Left forelimb (tissue), 1 donor: ENCODE data around the gene WDFY3.

Experiments
- DNase-seq: peaks from one replicate; pipeline ENCODE4 v3.0.0-alpha.2; 2018; ENCODE audit warnings: low spot score

Gene WDFY3, protein sequence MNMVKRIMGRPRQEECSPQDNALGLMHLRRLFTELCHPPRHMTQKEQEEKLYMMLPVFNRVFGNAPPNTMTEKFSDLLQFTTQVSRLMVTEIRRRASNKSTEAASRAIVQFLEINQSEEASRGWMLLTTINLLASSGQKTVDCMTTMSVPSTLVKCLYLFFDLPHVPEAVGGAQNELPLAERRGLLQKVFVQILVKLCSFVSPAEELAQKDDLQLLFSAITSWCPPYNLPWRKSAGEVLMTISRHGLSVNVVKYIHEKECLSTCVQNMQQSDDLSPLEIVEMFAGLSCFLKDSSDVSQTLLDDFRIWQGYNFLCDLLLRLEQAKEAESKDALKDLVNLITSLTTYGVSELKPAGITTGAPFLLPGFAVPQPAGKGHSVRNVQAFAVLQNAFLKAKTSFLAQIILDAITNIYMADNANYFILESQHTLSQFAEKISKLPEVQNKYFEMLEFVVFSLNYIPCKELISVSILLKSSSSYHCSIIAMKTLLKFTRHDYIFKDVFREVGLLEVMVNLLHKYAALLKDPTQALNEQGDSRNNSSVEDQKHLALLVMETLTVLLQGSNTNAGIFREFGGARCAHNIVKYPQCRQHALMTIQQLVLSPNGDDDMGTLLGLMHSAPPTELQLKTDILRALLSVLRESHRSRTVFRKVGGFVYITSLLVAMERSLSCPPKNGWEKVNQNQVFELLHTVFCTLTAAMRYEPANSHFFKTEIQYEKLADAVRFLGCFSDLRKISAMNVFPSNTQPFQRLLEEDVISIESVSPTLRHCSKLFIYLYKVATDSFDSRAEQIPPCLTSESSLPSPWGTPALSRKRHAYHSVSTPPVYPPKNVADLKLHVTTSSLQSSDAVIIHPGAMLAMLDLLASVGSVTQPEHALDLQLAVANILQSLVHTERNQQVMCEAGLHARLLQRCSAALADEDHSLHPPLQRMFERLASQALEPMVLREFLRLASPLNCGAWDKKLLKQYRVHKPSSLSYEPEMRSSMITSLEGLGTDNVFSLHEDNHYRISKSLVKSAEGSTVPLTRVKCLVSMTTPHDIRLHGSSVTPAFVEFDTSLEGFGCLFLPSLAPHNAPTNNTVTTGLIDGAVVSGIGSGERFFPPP (N-terminal part only)

DNA sequence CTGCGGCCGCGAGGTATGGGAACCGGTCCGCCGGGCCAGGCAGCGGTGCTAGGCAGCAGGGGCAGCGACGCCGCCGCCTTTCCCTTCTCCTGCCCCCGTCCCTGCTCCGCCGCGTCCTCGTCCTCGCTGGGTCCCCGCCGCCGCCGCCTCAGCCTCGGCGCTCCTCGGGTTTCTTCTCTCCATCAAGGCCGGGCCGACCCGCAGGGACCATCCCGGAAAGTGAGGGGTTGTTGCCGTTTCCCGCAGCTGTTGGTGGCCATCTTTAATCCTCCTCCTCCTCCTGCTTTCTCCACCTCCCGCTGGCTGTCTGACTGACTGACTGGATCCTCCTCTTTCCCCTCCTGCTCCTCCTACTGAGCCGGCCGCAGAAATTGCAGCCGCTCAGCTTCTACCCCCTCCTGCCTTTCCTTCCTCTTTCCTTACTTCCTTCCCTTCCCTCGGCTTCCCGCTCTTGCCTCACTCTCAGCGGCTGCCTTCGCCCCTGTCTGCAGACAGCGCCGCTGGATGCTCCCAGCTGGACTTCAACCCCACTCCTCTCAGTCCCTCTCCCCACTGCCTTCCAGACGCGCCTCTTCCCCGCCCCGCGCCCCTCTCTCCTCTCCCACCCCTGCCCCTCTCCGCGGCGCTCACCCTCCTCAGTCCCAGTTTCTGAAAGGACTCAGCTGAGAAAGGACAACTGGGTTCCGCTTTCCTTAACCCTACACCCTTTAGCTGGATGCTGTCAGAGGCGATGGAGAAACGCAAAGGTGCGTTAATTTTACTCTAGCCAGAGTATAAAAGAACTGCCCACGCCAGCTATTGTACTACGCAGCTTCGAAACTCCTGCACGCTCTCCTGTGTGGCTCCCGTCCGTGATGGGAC, at the start of gene WDFY3:
Gene WDFY3, minus strand, starts transcription at position 309 of the 861 bp plus-strand sequence. CDS start 106,099 bp downstream, outside the sequence.
- peak; percentile 91 for DNase-seq

DNA sequence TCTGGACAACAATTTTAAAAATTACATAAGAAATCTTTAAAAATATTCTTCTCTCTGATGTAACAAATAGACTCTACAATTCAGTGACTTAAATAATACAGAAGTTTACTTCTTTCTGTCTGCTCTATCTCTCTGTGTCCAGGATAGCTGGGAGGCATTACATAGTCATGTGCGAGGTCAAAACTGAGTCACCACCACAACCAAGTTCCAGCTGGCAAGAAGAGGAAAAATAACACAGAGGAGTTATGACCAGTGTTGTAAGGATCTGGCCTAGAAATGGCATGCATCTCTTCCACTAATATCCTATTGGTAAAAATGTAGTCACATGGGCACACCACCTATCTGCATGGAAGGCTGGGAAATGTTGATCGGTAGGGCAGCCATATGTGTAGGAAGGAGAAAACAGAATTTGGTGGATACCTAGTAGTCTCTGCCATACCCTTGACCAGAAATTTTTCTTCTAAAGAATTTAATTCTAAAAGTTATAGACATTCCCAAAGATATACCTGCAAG, 39.4 kb upstream of the WDFY3 start:
- no peak for DNase-seq

DNA sequence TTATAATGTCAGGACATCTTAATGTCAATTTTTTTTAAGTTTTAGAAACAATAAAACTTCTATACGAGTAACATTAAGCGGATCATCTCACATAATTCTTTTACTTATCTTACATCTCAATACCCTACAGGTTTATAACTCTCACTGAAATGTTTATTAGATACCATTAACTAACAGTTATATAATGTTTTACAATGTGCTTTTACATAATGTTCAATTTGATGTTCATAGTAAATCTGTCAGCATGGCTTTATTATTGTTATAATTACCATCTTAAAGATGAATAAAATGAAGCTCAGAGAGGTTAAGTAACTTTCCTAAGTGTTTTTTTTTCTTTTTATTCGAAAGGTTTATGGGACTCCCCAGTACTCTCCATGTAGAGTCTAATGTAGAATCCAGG, 33.9 kb upstream of the WDFY3 start:
- no peak for DNase-seq

DNA sequence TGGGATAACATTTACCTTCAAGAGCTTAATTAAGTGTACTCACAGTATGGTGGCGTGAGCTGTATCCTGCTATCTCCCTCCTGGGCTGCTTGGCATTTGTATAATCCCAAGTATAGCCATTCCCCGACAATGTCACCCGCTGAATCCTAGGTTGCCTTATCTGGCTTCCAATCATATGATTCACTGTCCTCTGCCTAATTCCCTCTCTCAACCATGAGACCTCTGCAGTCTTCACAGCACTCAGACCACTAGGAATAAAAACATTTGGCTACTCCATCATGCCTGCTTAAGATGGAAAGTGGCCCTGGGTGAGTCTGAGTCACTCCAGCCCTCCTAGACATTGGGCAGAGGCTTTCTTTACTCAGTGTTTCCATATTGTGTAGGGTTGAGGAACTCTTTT, 28.9 kb upstream of the WDFY3 start:
- DNase-seq = no peak

DNA sequence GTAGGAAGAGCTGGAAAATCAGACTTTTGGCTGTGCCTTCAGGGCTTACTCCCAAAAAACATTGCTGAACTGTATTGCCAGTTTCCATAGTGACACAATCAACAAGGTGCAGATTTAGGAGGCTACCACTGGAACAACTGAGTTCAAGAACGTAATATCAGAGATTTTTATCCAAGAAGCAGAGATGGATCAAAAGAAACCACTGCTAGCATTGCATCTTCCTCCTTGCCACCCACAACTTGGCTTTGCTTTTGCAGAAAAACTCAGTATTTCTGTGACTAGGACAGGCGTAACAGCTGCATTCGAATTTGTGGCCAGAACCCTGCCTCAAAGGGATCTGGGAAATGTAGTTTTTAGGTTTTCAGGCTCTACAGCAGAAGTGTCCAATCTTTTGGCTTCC, 27.8 kb upstream of the WDFY3 start:
- DNase-seq = peak; percentile 69

DNA sequence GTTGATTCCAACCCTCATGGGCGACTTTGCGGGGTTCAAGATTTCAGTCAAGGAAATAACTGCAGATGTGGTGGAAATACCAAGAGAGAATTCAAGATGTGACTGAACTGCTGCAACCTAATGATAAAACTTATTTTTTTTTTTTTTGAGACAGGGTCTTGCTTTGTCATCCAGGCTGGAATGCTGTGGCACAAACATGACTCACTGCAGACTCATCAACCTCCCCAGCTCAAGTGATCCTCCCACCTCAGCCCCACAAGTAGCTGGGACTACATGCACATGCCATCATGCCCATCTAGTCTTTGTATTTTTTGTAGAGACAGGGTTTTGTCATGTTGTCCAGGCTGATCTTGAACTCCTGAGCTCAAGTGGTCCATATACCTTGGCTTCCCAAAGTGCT, 19.5 kb upstream of the WDFY3 start:
- no peak for DNase-seq

DNA sequence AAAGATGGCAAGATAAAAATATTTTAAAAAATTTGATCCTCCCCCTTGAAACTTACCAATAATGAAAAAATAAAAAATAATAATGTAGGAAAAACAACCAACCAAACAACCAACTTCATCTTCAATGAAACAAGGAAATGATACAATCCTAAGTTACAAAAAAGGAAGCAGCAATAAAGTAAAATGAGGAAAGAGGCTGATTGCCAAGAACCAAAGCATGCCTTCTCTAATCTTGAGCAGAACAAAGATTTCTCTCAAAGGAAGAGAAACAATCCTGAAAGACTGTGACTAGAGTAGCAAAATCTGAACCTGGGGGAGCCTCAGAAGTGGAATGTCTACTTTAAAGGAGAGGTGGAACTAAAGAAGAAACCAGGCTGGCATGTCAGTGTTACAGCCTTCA, 10.9 kb upstream of the WDFY3 start:
- no peak for DNase-seq

DNA sequence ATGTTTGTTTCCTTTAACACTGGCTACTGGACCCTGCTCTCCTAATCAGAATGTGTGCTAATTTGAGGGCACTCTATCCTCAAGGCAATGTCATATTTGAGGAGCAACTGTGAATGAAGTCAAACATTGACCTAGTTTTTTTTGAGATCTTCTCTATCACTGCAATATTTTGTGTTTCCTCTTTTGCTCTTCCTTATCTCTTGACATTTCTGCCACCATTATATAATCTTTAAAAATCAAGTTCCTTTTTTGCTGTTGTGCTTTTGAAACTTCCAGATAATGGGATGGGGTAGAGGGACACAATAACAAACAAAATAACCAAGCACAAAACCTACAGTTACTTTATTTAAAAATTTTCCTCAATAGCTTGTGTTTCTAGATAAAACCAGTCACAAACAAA, 7.4 kb upstream of the WDFY3 start:
- DNase-seq = no peak

DNA sequence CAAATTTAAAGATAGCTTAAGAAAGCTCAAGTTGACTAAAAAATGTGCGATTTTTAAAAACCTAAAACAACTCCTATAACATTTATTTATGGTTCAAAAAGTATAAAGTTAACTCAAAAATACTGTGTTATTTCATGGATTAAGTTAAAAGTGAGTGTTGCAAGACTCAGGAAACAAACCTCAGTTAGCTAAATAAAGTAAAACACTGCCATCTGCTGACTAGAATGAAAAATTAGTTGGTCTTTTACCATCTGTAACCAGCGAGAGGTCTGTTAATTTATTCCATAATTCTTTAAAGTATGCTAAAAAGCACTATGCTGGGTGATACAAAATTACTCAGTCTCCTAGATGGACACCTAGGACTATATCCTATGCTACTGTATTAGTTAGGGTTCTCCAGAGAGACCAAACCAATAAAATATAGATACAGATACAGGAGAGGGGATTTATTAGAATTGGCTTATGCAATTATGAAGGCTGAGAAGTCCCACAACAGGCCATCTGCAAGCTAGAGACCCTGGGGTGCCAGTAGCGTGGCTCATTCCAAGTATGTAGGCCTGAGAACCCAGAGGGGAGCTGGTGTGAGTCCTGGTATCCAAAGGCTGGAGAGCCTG, 4.9 kb upstream of the WDFY3 start:
- DNase-seq = no peak

DNA sequence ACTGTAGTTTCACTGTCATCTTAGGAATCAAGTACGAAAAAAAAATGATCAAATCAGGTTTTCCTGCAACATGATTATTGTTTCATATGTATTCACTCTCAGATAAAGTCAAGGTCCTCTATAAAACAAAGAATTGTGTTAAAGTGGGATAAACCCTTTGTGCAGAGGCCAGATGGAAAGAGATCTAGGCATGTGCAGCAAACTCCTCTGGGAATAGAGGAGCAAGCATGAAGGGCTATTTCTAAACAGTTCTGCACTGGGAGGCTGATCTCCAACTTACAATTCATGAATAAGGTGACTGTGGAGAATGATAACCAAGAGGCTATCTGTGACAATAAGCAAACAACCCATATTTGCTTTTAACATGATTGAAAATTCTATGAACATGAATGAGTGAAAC, 2.4 kb upstream of the WDFY3 start:
- no peak for DNase-seq

DNA sequence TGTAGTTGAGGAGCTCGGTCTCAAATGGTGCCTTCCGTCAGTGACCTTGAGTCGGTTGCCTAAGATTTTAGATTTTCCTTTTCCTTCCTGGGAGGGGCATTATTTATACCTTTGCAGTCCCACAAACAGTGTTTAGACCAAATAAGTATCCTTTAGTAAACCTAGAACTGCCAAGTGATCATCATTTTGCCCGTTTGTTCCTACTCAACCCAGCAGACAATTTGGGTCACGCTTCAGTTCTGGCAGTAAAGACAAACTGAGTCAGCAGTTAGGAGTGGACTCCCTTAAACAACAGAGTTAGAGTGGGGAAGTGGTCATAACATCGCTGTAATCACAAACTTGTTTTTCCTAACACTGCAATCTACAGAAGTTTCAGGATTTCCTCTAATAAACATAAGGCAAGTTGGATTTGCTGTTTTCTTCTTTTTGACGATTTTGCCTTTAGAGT, 777 bp upstream of the WDFY3 start:
- no peak for DNase-seq

DNA sequence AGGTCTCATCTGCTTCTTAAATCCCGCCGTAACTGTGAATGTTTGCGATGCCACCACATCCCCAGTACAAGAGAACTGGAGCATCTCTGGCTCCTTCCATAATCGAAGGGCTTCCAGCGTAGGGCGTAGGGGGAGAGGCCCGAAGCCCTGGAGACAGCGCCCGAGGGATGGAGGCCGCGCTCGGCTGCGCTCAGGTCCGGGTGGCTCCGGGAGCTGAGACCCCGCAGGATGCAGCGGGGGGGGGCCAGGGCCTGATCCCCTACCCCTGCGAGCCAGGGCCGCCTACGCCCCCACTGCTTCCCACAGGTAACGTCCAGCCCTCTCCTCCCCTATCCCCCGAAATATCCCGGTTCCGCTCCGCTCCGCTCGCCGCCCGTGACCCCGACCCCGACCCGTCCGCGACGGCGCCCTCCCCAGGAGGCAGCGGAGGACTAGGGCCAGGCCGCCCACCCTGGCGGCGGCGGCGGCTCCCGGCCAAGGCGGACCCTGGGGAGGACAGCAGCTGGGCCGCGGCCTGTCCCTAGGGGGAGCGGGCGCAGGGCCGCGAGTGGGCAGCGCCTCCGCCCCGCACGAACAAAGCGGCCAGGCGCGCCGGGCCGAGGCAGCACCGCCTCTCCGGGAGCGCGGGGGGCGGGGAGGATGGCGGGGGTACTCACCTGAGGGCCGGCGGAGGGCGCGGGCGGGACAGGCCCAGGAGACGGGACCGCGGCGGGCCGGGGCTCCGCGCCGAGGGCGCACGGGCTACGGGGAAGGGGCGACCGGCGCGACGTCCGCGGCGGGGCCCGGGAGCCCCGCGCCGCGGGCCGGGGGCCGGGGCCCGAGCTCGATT, 723 bp downstream of the WDFY3 start:
- peak; percentile 75 for DNase-seq

DNA sequence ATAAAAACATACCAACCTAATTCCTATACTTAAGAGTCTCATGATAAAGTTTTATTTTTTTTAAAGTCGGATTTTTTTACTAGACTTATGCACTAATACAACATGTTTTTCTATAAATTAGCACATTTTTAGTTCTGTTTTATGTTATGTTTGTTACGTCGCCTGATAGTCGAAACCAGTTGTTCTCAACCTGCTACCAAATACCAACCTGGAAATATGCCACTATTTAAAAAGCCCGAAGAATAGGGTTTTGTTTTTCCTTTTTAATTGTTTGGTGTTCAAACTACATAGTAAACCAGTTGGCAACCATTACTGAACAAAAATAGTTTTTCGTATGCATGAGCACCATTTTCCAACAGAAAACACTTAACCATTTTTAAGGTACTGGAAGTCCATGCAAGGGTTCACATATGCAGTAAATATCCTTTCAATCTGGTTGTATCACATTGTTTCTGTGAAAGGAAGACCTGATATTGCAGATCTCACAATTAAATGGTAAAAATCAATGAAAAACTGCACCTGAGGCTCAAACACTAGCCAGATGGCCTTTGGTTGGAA, 1.4 kb downstream of the WDFY3 start:
- no peak for DNase-seq

DNA sequence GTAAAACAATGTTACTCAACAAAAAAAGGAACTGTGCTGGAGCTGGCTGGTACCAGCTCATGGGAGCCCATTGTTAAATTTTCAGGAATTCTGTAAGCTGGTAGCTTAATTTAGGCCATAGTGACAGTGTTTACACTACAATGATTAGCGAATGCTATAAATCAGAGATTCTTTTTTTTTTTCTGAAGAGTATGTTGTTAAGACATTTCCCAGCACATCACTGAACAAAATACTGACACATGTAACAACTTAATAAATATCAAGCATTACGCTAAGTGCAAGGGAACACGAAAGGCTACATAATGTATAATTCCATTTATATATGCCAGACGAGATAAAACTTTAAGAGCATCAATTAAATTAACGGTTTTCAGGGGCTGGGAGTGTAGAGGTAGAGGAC, 4.4 kb downstream of the WDFY3 start:
- DNase-seq = no peak

DNA sequence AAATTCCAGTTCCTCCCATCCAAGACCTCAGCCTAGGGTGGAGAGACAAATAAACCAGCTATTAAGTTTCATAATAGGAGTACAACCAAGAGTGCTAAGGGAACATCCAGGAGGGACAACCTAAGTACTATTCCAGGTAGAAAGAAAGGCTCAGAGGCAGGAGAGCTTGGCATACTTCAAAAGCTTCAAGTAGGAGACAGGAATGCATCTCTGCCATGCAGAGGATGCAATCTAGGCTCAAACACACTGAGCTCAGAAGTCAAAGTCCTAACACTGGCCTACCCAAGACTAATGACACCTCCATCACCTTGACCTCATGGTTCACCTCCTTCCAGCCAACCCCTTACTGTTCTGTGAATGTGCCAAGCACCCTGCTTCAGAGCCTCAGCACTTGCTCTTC, 8.1 kb downstream of the WDFY3 start:
- DNase-seq = no peak

DNA sequence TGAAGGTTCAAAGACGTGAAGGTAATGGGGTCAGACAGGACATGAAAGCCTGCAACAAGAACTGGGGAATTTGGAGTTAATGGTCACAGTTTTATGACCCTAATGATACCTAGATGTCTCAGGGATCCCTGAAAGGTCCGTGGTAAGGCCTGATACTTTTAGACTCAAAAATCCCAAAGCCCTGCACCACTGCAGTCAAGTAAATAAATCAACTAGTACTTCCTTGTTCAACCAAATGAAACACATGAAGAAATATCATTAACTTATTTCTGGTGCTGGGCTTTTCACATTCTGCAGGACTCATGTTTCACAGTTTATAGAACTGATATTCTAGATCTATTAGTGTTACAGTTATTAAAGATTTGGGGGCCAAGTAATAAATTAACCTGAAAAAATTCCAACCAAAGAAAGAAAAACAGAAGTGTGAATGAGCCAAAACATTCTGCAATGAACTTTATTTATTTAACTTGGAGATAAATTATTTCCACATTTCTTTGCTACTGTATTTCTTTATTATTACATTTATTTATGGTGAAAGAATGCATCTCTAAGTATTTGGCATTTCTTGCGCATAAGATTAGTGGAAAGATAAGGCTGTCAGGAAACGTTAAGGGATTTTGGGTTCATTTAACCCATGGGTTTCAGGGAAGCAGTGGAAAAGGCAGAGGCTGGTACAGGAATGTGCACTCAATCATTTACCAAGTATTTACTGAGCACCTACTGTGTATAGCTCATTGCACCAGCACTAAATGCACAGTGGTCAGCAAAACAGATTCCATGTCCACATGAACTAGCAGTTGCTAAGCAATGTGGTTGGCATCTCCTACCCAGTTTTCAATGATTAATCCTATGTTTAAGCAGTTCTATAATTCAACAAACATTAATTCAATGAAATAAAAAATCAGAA, 8.7 kb downstream of the WDFY3 start:
- DNase-seq = no peak

DNA sequence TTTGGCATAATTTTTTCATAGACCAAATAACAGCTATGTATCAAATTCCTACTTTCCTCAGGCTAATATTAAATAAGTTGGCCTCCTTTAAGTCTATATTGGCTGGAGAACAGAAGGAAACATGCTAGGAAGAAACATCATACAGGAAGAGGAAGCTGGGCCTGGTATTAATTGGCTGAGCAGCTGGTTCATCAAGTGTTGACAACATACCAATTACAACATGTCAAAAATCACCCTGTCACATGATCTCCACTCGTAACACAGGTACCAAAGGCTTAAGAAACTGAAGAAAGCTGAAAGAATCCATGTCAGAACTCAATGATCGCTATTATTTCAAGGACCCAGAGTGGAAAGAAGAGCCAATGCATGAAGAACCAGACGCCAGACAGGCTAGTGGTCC, 10.5 kb downstream of the WDFY3 start:
- no peak for DNase-seq

DNA sequence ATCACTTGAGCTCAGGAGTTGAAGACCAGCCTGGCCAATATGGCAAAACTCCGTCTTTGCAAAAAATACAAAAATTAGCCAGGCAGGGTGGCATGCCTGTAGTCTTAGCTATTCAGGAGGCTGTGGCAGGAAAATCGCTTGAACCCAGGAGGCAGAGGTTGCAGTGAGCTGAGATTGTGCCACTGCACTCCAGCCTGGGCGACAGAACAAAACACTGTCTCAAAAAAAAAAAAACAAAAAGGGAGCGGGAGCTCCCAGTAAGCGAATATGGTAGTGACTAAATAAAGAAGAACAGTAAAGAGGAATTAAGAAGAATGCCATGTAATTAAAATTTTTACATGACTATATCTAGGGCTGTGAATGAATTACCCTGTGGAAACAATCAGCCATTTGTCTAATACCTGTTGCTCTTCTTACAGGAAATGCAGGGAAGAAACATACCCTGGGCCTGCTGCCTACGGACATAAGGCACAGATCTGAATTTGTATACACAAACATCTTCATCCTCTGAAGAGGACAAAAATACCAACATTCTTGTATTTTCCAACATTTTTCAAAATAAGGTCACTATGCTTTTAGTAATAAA, 11.4 kb downstream of the WDFY3 start:
- DNase-seq = no peak
